Measurements from ENCODE around the gene CDKL1. TPM values are rescaled to one million over a fixed set of nuclear protein-coding genes. Genes with fewer than 3 reads are reported as not detected.
"Not testable (repeated sequence)": the region's sequence is repeated elsewhere in the genome, so short reads cannot be mapped to it uniquely, and the experiment has no call there.

The CDKL1 gene
- total RNA-seq, 1 donor from 2014 or later = 2.5 TPM

DNA sequence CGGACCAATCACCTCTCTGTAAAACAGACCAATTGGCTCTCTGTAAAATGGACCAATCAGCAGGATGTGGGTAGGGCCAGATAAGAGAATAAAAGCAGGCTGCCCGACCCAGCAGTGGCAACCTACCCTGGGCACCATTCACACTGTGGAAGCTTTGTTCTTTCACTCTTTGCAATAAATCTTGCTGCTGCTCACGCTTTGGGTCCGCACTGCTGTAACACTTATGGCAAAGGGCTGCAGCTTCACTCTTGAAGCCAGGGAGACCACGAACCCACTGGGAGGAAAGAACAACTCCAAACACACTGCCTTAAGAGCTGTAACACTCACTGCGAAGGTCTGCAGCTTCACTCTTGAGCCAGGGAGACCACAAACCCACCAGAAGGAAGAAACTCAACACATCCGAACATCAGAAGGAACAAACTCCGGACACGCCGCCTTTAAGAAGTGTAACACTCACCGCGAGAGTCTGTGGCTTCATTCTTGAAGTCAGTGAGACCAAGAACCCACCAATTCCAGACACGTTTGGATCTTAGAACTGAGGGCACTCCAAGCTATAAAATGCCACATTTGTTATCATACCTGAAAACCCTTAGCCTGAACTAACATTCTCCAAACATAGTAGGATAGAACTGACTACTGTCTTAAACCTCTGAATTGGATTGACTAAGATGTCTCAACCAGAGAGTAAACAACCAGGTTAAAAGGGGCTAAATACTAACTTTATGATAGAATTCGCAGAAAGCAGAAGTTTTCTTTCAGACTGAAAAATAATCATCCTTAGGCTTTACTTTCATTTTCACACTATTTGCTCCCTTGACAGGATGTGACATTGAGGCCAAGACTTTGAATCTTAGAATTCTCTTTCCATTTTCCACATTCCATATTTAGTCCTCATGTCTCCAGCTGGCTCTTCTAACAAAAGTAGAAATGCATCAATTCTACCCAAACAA is 33.6 kb downstream of the CDKL1 start:
- H3K27ac Mint-ChIP-seq = no peak overlapping the region
- no peak for TF ChIP-seq EZH2phosphoT487 (IDR thresholded peaks at IDR 0.05)
- TF ChIP-seq, protein P1, sequence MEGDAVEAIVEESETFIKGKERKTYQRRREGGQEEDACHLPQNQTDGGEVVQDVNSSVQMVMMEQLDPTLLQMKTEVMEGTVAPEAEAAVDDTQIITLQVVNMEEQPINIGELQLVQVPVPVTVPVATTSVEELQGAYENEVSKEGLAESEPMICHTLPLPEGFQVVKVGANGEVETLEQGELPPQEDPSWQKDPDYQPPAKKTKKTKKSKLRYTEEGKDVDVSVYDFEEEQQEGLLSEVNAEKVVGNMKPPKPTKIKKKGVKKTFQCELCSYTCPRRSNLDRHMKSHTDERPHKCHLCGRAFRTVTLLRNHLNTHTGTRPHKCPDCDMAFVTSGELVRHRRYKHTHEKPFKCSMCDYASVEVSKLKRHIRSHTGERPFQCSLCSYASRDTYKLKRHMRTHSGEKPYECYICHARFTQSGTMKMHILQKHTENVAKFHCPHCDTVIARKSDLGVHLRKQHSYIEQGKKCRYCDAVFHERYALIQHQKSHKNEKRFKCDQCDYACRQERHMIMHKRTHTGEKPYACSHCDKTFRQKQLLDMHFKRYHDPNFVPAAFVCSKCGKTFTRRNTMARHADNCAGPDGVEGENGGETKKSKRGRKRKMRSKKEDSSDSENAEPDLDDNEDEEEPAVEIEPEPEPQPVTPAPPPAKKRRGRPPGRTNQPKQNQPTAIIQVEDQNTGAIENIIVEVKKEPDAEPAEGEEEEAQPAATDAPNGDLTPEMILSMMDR (IDR thresholded peaks at IDR 0.05) = no peak
- TF ChIP-seq EZH2 (IDR thresholded peaks at IDR 0.05) = no peak
- H3K27me3 ChIP-seq = no peaks in the 10 kb centered on the region

DNA sequence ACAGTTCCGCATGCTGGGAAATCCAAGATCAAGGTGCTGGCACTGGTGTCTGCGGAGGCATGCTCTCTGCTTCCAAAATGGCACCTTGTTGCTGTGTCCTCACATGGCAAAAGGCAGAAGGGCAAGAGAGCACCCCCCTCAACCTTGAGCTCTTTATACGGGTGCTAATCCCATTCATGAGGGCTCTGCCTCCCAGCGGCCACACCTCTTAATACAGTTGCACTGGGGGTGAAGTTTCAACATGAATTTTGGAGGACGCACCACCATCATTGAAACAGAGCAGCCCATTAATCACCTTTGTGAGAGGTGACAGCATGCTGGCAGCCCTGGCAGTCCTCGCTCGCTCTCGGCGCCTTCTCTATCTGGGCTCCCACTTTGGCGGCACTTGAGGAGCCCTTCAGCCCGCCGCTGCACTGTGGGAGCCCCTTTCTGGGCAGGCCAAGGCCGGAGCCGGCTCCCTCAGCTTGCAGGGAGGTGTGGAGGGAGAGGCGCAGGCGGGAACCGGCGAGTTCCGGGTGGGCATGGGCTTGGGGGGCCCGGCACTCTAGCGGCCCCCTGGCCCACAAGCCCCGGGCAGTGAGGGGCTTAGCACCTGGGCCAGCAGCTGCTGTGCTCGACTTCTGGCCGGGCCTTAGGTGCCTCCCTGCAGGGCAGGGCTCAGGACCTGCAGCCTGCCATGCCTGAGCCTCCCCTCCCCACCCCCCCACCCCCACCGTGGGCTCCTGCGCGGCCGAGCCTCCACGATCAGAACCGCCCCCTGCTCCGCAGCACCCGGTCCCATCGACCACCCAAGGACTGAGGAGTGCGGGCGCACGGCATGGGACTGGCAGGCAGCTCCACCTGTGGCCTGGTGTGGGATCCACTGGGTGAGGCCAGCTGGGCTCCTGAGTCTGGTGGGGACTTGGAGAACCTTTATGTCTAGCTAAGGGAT is 34.9 kb downstream of the CDKL1 start:
- H3K79me2 ChIP-seq (ENCODE audit: low read depth); H3K36me3 ChIP-seq; H3K4me1 Mint-ChIP-seq; H3K4me2 ChIP-seq; H2AFZ ChIP-seq (replicated peaks); H4K20me1 ChIP-seq (ENCODE audit: low read depth); H3K9ac ChIP-seq; H3K9me3 ChIP-seq (ENCODE audit: low read depth); H3K9me3 Mint-ChIP-seq; H3K4me3 ChIP-seq; H3K27ac Mint-ChIP-seq; H3F3A ChIP-seq (ENCODE audit: low read depth); DNase-seq (ENCODE audit: low spot score); H3K27ac ChIP-seq; H3K27me3 ChIP-seq; H3K36me3 Mint-ChIP-seq; H3K4me1 ChIP-seq; H3K27me3 Mint-ChIP-seq (ENCODE audit: insufficient read depth, low read depth); H3K4me3 Mint-ChIP-seq: not testable (repeated sequence)

More for the DNA sequence above, 33.6 kb downstream of the CDKL1 start:
- no peaks in the 10 kb centered on the region for H3K79me2 ChIP-seq (ENCODE audit: low read depth)
- H4K20me1 ChIP-seq (ENCODE audit: low read depth) = no peaks in the 10 kb centered on the region
- no peak for DNase-seq (ENCODE audit: low spot score)
- H3F3A ChIP-seq (ENCODE audit: low read depth) = peaks cover 3% of the 10 kb centered on the region
- Mint-ChIP-seq H3K4me3 (no peak overlapping the region), H3K36me3 (no peaks in the 10 kb centered on the region), H3K9me3 (no peaks in the 10 kb centered on the region), H3K4me1 (no peaks in the 10 kb centered on the region), H3K27me3 (ENCODE audit: insufficient read depth, low read depth) (peaks cover 4% of the 10 kb centered on the region)
- H3K27ac ChIP-seq = no peak overlapping the region
- no peaks in the 10 kb centered on the region for H3K9me3 ChIP-seq (ENCODE audit: low read depth)
- H3K4me1 ChIP-seq = peaks cover 2% of the 10 kb centered on the region
- no peaks in the 10 kb centered on the region for H3K36me3 ChIP-seq
- H3K4me3 ChIP-seq = no peak overlapping the region
- no peak overlapping the region for H2AFZ ChIP-seq (replicated peaks)
- H3K4me2 ChIP-seq = no peak overlapping the region
- H3K9ac ChIP-seq = no peak overlapping the region

DNA sequence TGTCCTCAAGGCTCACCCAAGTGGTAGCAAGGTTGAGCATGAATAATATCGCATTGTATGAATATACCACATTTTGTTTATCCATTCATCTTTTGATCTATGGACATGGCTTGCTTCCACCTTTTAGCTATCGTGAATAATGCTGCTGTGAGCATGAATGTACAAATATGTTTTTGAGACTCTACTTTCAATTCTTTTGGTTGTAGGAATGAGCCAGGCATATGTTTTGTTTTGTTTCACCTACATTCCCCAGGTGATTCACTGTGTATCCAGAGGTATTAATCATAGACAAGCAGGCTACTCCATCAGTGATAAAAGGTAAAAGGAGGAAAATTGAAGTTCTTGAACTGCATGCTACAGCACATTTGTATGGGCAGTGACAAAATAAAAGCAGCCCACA is 35.8 kb downstream of the CDKL1 start:
- Mint-ChIP-seq H3K4me3 (no peak overlapping the region), H3K27me3 (ENCODE audit: insufficient read depth, low read depth) (peaks cover 8% of the 10 kb centered on the region), H3K36me3 (no peaks in the 10 kb centered on the region), H3K4me1 (no peaks in the 10 kb centered on the region), H3K27ac (no peak overlapping the region), H3K9me3 (no peaks in the 10 kb centered on the region)
- Histone ChIP-seq H3K4me1 (peaks cover 9% of the 10 kb centered on the region), H3K4me2 (no peak overlapping the region), H3K36me3 (no peaks in the 10 kb centered on the region), H3K27me3 (no peaks in the 10 kb centered on the region), H3K9ac (no peak overlapping the region), H4K20me1 (ENCODE audit: low read depth) (no peaks in the 10 kb centered on the region), H2AFZ (replicated peaks) (no peak overlapping the region), H3F3A (ENCODE audit: low read depth) (peaks cover 5% of the 10 kb centered on the region), H3K27ac (no peak overlapping the region), H3K4me3 (no peak overlapping the region), H3K79me2 (ENCODE audit: low read depth) (no peaks in the 10 kb centered on the region), H3K9me3 (ENCODE audit: low read depth) (no peaks in the 10 kb centered on the region)
- DNase-seq (ENCODE audit: low spot score) = no peak
- TF ChIP-seq EZH2phosphoT487 (IDR thresholded peaks at IDR 0.05) (no peak), EZH2 (IDR thresholded peaks at IDR 0.05) (no peak)
- TF ChIP-seq, protein P1 (IDR thresholded peaks at IDR 0.05) = no peak
